Measurements from ENCODE around the gene MED13L. TPM values are rescaled to one million over a fixed set of nuclear protein-coding genes. Genes with fewer than 3 reads are reported as not detected.

MED13L gene
- total and polyA plus RNA-seq, 2 of the 8 experiments (the other 6 are each of a cell fraction or from before 2014, with no cell fraction given) = 15.9 to 51.7 TPM

DNA sequence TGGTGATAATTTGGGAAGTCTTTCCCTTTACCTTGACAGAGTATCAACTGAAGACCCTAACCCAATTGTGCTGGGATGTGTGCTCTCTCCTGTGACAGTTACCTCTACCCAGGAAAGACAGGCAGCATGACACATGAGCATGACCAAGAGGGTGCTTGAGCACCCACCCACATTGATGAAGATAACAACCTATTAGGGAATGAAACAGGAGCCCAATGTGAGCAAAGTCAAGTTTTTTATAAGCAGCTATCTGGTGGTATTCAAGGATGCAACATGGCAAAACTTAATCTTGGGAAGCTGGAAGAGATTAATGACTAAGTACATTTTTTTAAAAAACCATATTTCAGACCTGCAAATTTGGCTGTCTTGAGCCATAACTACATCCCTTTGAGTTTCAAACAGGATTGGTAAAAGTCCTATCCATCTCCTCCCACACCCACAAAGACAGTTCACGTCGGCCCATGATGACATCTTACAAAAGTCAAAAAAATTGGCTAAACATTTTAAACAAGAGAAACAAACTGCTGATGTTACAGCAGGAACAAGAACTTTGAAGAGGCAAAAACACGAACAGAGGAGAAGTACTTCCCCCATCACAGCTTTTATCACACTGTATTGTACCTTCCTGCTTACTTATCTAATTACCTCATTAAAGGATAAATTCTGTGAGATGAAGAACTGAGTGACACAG lies 60.3 kb downstream of the MED13L start:
- no peak for FAIRE-seq
- POLR2A ChIA-PET (ENCODE audit: partially characterized antibody) = no interaction called here
- Histone ChIP-seq H2BK12ac (ENCODE audit: low read depth, low read length) (no peak overlapping the region), H3K4me1 (replicated peaks in 1 of 4; ENCODE audit: control insufficient read depth in 3 of 4, insufficient read depth in 4 of 4, low read length in 3 of 4) (0 out of 7 replicates have a peak, but pooled peaks cover 0 to 2% (median 0%) of the 10 kb centered on the region in 4 experiments), H3K23ac (ENCODE audit: insufficient read length) (no peak overlapping the region), H4K8ac (ENCODE audit: extremely low read depth, insufficient read depth, low read length) (no peak overlapping the region), H4K91ac (replicated peaks; ENCODE audit: insufficient read length, low read length) (no peak overlapping the region), H3K9ac (replicated peaks in 1 of 4; ENCODE audit: extremely low read depth in 1 of 4, low read depth in 3 of 4, low read length in 3 of 4) (no peak overlapping the region), H4K5ac (ENCODE audit: insufficient read length, low read depth, low read length) (no peak overlapping the region), H2BK15ac (ENCODE audit: low read length) (no peak overlapping the region), H2BK5ac (ENCODE audit: low read depth, low read length) (no peak overlapping the region), H3K9me3 (ENCODE audit: insufficient read depth in 2 of 2, low read depth in 1 of 2, low read length in 1 of 2) (no peaks in the 10 kb centered on the region), H3K4me3 (ENCODE audit: extremely low read depth in 1 of 4, insufficient read depth in 2 of 4, low read depth in 3 of 4, low read length in 4 of 4) (no peak overlapping the region), H3K79me2 (ENCODE audit: control insufficient read depth in 1 of 2, insufficient read depth in 2 of 2, low read length in 2 of 2) (peaks cover 0 to 78% of the 10 kb centered on the region in 2 experiments; a peak in 3 of 4 replicates), H3K4ac (replicated peaks; ENCODE audit: insufficient read length, low read depth, low read length) (no peak overlapping the region), H3K27me3 (replicated peaks in 1 of 4; ENCODE audit: control insufficient read depth in 3 of 4, extremely low read depth in 1 of 4, insufficient read depth in 3 of 4, low read length in 3 of 4) (peaks cover 0 to under 1% (median 0%) of the 10 kb centered on the region in 4 experiments; a peak in 1 of 7 replicates), H3K14ac (ENCODE audit: insufficient read length) (no peak overlapping the region), H3K56ac (replicated peaks; ENCODE audit: insufficient read length, low read depth, low read length) (no peak overlapping the region), H3K18ac (ENCODE audit: extremely low read depth, low read length) (no peak overlapping the region), H3K79me1 (ENCODE audit: low read depth, low read length) (0 out of 2 replicates have a peak, but pooled peaks cover 7% of the 10 kb centered on the region), H2AFZ (ENCODE audit: low read length) (no peak overlapping the region), H3K27ac (ENCODE audit: low read depth, low read length) (no peak overlapping the region), H2BK20ac (ENCODE audit: low read length) (no peak overlapping the region), H3K36me3 (ENCODE audit: control insufficient read depth in 2 of 4, insufficient read depth in 4 of 4, low read length in 3 of 4) (no peaks in the 10 kb centered on the region), H2BK120ac (replicated peaks; ENCODE audit: low read depth, low read length) (no peak overlapping the region), H3K4me2 (ENCODE audit: insufficient read depth in 1 of 2, low read depth in 2 of 2, low read length in 2 of 2) (no peak overlapping the region), H2AK5ac (ENCODE audit: low read depth, low read length) (no peak overlapping the region), H3K23me2 (ENCODE audit: low read depth, low read length) (no peaks in the 10 kb centered on the region), H4K20me1 (replicated peaks in 1 of 2; ENCODE audit: control insufficient read depth in 1 of 2, insufficient read depth in 2 of 2, low read length in 2 of 2) (peaks cover 3 to 5% of the 10 kb centered on the region in 2 experiments)
- CTCF ChIA-PET (ENCODE audit: partially characterized antibody) = interaction anchor here (0.5 to 1.5 kb wide), 3 partner anchors 14 to 322 kb away, joined by 3 to 4 read pairs (median 3); no protein-coding TSS in a partner anchor
- WGBS, 2 experiments (ENCODE audit: extremely low coverage in 1 of 2, insufficient coverage in 1 of 2, insufficient read length in 1 of 2, insufficient replicate concordance in 2 of 2, low coverage in 1 of 2, low lambda C conversion rate in 2 of 2, missing lambda C conversion rate in 1 of 2) = 80% methylated on average over 3 of the region's 3 CpGs; no CpG with 5 or more reads in 1 of the 2 experiments
- DNase-seq (ENCODE audit: low read depth in 1 of 2, low spot score in 2 of 2) = no peak
- TF ChIP-seq GTF2F1 (IDR thresholded peaks at IDR 0.05; ENCODE audit: borderline replicate concordance, low read depth, low read length) (no peak), EP300 (IDR thresholded peaks at IDR 0.05; ENCODE audit: borderline replicate concordance in 1 of 2, low read depth in 2 of 2, low read length in 2 of 2) (no peak)
- TF ChIP-seq, protein P1, sequence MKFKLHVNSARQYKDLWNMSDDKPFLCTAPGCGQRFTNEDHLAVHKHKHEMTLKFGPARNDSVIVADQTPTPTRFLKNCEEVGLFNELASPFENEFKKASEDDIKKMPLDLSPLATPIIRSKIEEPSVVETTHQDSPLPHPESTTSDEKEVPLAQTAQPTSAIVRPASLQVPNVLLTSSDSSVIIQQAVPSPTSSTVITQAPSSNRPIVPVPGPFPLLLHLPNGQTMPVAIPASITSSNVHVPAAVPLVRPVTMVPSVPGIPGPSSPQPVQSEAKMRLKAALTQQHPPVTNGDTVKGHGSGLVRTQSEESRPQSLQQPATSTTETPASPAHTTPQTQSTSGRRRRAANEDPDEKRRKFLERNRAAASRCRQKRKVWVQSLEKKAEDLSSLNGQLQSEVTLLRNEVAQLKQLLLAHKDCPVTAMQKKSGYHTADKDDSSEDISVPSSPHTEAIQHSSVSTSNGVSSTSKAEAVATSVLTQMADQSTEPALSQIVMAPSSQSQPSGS (IDR thresholded peaks at IDR 0.05; ENCODE audit: low read length) = no peak
